HCT116 (cell line): ENCODE data around the gene ITIH1. TPM values are rescaled to one million over a fixed set of nuclear protein-coding genes. Genes with fewer than 3 reads are reported as not detected.

ENCODE experiments used
- ATAC-seq: fragments of 200-7000 bp; cut with Tn5 transposase; 2 replicates; pipeline ENCODE4 v1.9.1; 2020; ENCODE audit warnings: mild to moderate bottlenecking, moderate library complexity
- BruUV-seq: library from RNA; stranded (reverse); fragments of 400-500 nt; replicated peaks from 2 replicates; lab custom pipeline; 2021; lab: Mats Ljungman, UMichigan
- CTCF ChIA-PET: fragments of 300-600 bp; sonication (Branson Sonifier 250); formaldehyde crosslinking; loops from one replicate; lab custom pipeline; 2021; ENCODE audit warnings: antibody characterized with exemption; lab: Charles Lee
- POLR2A ChIA-PET: fragments of 300-600, 350-600 bp; sonication (Branson Sonifier 250); formaldehyde crosslinking; loops from one replicate; lab custom pipeline; 2021; ENCODE audit warnings: antibody characterized with exemption; lab: Charles Lee
- RAD21 ChIA-PET, 2 experiments: fragments of 300-600 bp; sonication (Branson Sonifier 250); formaldehyde crosslinking; loops; one replicate each; lab custom pipeline; 2023; ENCODE audit warnings: low total read pairs in 2 of 2; ENCODE audit not compliant: uncharacterized antibody in 2 of 2, unreplicated experiment in 2 of 2, low non-redundant PET in 1 of 2; lab: Charles Lee
- DNase-seq: peaks from one replicate; pipeline ENCODE4 v3.0.0-alpha.2; 2010; ENCODE audit warnings: low read depth, low spot score
- H2AFZ ChIP-seq: fragments of 200-600 bp; shearing (Covaris generic), sonication (generic); 2 replicates; pipeline ENCODE4 v1.6.1; 2017; ENCODE audit warnings: low read depth, mixed run types, mixed read lengths, antibody characterized with exemption, low read length; ENCODE audit not compliant: poor library complexity, severe bottlenecking
- H3K27ac ChIP-seq: 2 replicates; pipeline ENCODE4 v1.5.1; 2012; ENCODE audit warnings: low read depth, low read length
- H3K27me3 ChIP-seq: fragments of 200-600 bp; sonication (generic); 2 replicates; pipeline ENCODE4 v1.6.1; 2016; ENCODE audit warnings: mixed run types, low read length, mixed read lengths; ENCODE audit not compliant: insufficient read depth
- H3K36me3 ChIP-seq, 2 experiments: fragments of 200-500 bp in 1 of 2; fragments of 200-600 bp in 1 of 2; sonication (Bioruptor generic) in 1 of 2; sonication (generic) in 1 of 2; 2 replicates each; pipeline versions ENCODE4 v1.5.1 to v1.6.1; 2014 to 2016; ENCODE audit warnings: low read length in 2 of 2, inconsistent platforms in 1 of 2, mixed read lengths in 1 of 2, mixed run types in 1 of 2; ENCODE audit not compliant: insufficient read depth in 2 of 2, control insufficient read depth in 1 of 2
- H3K4me1 ChIP-seq, 2 experiments: fragments of 200-600 bp in 1 of 2; sonication (generic) in 1 of 2; 2 replicates each; pipeline versions ENCODE4 v1.5.1 to v1.6.1; 2012 to 2017; ENCODE audit warnings: low read length in 2 of 2, inconsistent platforms in 1 of 2, mild to moderate bottlenecking in 1 of 2, mixed read lengths in 1 of 2, mixed run types in 1 of 2, moderate library complexity in 1 of 2; ENCODE audit not compliant: insufficient read depth in 2 of 2, control insufficient read depth in 1 of 2
- H3K4me2 ChIP-seq: fragments of 200-600 bp; sonication (generic); 2 replicates; pipeline ENCODE4 v1.6.1; 2017; ENCODE audit warnings: mixed run types, low read length, mixed read lengths
- H3K4me3 ChIP-seq, 2 experiments: fragments of 200-600 bp in 1 of 2; sonication (generic) in 1 of 2; replicated peaks in 1 of 2; 2 replicates each; pipeline ENCODE4 v1.5.1; 2011 to 2016; ENCODE audit warnings: low read length in 2 of 2, control low read depth in 1 of 2, low read depth in 1 of 2, mild to moderate bottlenecking in 1 of 2, mixed read lengths in 1 of 2, mixed run types in 1 of 2
- H3K79me2 ChIP-seq: fragments of 200-600 bp; sonication (generic); 2 replicates; pipeline ENCODE4 v1.6.1; 2017; ENCODE audit warnings: mild to moderate bottlenecking, mixed run types, low read length, moderate library complexity, mixed read lengths; ENCODE audit not compliant: insufficient read depth
- H3K9ac ChIP-seq: fragments of 200-600 bp; sonication (generic); 2 replicates; pipeline ENCODE4 v1.6.1; 2016; ENCODE audit warnings: low read length, mixed read lengths
- H3K9me2 ChIP-seq: fragments of 200-600 bp; sonication (generic), shearing (Covaris generic); 2 replicates; pipeline ENCODE4 v1.6.1; 2017; ENCODE audit warnings: mixed run types, mild to moderate bottlenecking, moderate library complexity; ENCODE audit not compliant: insufficient read depth
- H3K9me3 ChIP-seq, 2 experiments: fragments of 200-500 bp in 1 of 2; fragments of 200-600 bp in 1 of 2; sonication (Bioruptor generic) in 1 of 2; sonication (generic) in 1 of 2; 2 replicates each; pipeline ENCODE4 v1.6.1; 2014 to 2017; ENCODE audit warnings: low read length in 2 of 2, mixed read lengths in 2 of 2, inconsistent platforms in 1 of 2, low read depth in 1 of 2, mild to moderate bottlenecking in 1 of 2, mixed run types in 1 of 2, moderate library complexity in 1 of 2; ENCODE audit not compliant: control insufficient read depth in 1 of 2, insufficient read depth in 1 of 2
- H4K20me1 ChIP-seq: fragments of 200-600 bp; sonication (generic), shearing (Covaris generic); 2 replicates; pipeline ENCODE4 v1.6.1; 2017; ENCODE audit warnings: mixed run types, mild to moderate bottlenecking, moderate library complexity; ENCODE audit not compliant: insufficient read depth
- CEBPB ChIP-seq: IDR thresholded peaks from 2 replicates; pipeline ENCODE4 v1.6.1; 2012; ENCODE audit warnings: low read depth
- EGR1 ChIP-seq: IDR thresholded peaks from 2 replicates; pipeline ENCODE4 v1.6.1; 2012; ENCODE audit warnings: low read depth
- ELF1 ChIP-seq: IDR thresholded peaks from 2 replicates; pipeline ENCODE4 v1.6.1; 2012; ENCODE audit warnings: low read depth, borderline replicate concordance
- EZH2 ChIP-seq: fragments of 200-600 bp; sonication (generic); IDR thresholded peaks from 2 replicates; pipeline ENCODE4 v1.6.1; 2017; ENCODE audit warnings: antibody characterized with exemption, mixed run types
- FOSL1 ChIP-seq: IDR thresholded peaks from 2 replicates; pipeline ENCODE4 v1.6.1; 2012; ENCODE audit warnings: low read depth
- JUND ChIP-seq: IDR thresholded peaks from 2 replicates; pipeline ENCODE4 v1.6.1; 2012
- POLR2A ChIP-seq: IDR thresholded peaks from 2 replicates; pipeline ENCODE4 v1.7.0; 2011; ENCODE audit warnings: borderline replicate concordance; ENCODE audit not compliant: insufficient read depth, insufficient read length; ENCODE audit errors: extremely low read depth
- POLR2AphosphoS5 ChIP-seq: IDR thresholded peaks from 2 replicates; pipeline ENCODE4 v1.6.1; 2011; ENCODE audit warnings: mild to moderate bottlenecking, low read depth, low read length, moderate library complexity
- RAD21 ChIP-seq: IDR thresholded peaks from 2 replicates; pipeline ENCODE4 v1.6.1; 2012; ENCODE audit warnings: low read depth, mild to moderate bottlenecking
- REST ChIP-seq: IDR thresholded peaks from 2 replicates; pipeline ENCODE4 v1.6.1; 2012; ENCODE audit warnings: low read depth
- SRF ChIP-seq: IDR thresholded peaks from 2 replicates; pipeline ENCODE4 v1.6.1; 2012; ENCODE audit warnings: low read depth
- YY1 ChIP-seq: IDR thresholded peaks from 2 replicates; pipeline ENCODE4 v1.6.1; 2011; ENCODE audit warnings: low read length, low read depth, moderate library complexity, mild to moderate bottlenecking; ENCODE audit not compliant: insufficient replicate concordance; ENCODE audit errors: extremely low read depth
- ZBTB33 ChIP-seq: IDR thresholded peaks from 2 replicates; pipeline ENCODE4 v1.6.1; 2011; ENCODE audit warnings: mild to moderate bottlenecking, low read length, moderate library complexity; ENCODE audit not compliant: insufficient replicate concordance; ENCODE audit errors: extremely low read depth
- ZFX ChIP-seq: fragments of 450-650 bp; IDR thresholded peaks from 2 replicates; pipeline ENCODE4 v1.6.1; 2017
- intact Hi-C: fragments of 100-400 bp; cut with micrococcal nuclease; formaldehyde crosslinking; loops from 2 replicates; pipeline ENCODE4 v1.10.0; 2022
- total RNA-seq: library from RNA; stranded (reverse); gene quantifications from one replicate; pipeline ENCODE4 v1.2.1, GENCODE V29; 2021; ENCODE audit not compliant: unreplicated experiment
- TF ChIP-seq, protein P1 (sequence below): IDR thresholded peaks from 2 replicates; pipeline ENCODE4 v1.6.1; 2012
- TF ChIP-seq, protein P2 (sequence below): IDR thresholded peaks from 2 replicates; pipeline ENCODE4 v1.6.1; 2012

The ITIH1 gene
- total RNA-seq, 1 experiment from 2014 or later = 0.37 TPM

DNA sequence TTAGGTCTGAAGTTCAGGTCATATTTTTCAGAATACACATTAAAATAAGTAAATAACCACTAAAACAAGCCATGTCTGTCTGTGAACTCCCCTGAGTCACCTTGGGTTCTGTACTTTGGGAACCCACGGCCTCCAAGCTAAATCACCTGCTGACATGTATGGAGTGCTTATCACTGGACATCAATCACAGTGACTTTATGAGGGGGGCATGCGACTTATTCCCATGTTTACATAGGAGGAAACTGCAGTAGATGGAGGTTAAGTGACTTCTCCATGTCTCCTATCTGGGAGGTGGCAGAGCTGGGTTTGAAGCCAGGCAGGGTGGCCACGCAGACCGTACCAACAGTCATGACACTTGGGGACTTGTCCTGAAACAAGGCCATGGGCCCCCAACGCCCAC, 45.0 kb downstream of the ITIH1 start:
- intact Hi-C loops = no loop called here
- Histone ChIP-seq H3K27me3 (no peaks in the 10 kb centered on the region), H2AFZ (no peak overlapping the region), H3K27ac (no peak overlapping the region), H3K9me2 (no peaks in the 10 kb centered on the region)
- no TSS peak for BruUV-seq
- DNase-seq (no peak), ATAC-seq (no peak)
- ChIA-PET RAD21 (no interaction called here), CTCF (no interaction called here)
- TF ChIP-seq YY1 (no peak), SRF (no peak), JUND (no peak), RAD21 (no peak), EZH2 (no peak), FOSL1 (no peak), REST (no peak), EGR1 (no peak), POLR2A (no peak), POLR2AphosphoS5 (no peak), ZFX (no peak), CEBPB (no peak), ELF1 (no peak), ZBTB33 (no peak)
- TF ChIP-seq, protein P1, sequence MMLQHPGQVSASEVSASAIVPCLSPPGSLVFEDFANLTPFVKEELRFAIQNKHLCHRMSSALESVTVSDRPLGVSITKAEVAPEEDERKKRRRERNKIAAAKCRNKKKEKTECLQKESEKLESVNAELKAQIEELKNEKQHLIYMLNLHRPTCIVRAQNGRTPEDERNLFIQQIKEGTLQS = no peak
- TF ChIP-seq, protein P2, sequence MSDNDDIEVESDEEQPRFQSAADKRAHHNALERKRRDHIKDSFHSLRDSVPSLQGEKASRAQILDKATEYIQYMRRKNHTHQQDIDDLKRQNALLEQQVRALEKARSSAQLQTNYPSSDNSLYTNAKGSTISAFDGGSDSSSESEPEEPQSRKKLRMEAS = no peak
- TF ChIP-seq, all 23 proteins: peak for 0
- Histone ChIP-seq H3K4me3 (no peak overlapping the region), H3K79me2 (no peaks in the 10 kb centered on the region), H4K20me1 (no peaks in the 10 kb centered on the region), H3K9me3 (no peaks in the 10 kb centered on the region), H3K4me2 (no peak overlapping the region), H3K4me1 (peaks cover 0 to 6% of the 10 kb centered on the region in 2 experiments; a peak in 1 of 4 replicates), H3K9ac (no peak overlapping the region), H3K36me3 (no peaks in the 10 kb centered on the region)
- POLR2A ChIA-PET = no interaction called here
